HG03354 (cell line): ENCODE results near the gene WNT7A.
A peak's percentile ranks its signal among the peaks of the same experiment; 100 is the strongest.

Experiments
- ATAC-seq: cut with Tn5 transposase; IDR thresholded peaks from one replicate; pipeline ENCODE4 v1.9.1; 2021; ENCODE audit warnings: mild to moderate bottlenecking; ENCODE audit not compliant: unreplicated experiment, poor library complexity, severe bottlenecking

WNT7A gene

DNA sequence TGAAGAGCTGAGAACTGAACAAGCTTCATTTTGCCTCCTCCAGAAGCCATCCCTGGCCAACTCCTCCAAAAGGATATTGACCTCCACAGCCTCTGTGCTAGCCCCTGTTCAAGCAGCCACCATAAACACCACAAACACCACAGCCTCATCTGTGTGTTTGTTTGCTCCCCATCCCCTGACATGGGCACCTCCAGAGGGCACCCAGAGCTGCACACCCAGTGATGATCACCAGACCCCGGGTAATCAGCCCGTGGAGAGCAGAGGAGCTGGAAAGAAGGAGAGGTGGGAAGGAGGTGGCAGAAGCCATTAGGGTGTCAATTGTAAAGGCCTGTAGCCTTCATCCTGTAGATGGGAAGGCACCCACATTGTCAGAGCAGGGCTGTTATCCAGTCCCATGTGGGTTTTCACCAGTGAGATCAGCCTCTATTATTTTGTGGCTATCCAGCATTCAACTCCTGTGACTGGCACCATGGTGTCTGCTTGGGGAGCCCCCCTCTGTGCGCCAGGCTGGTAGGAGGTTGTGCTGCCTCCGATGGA lies 6.8 kb upstream of the WNT7A start:
- no peak for ATAC-seq

DNA sequence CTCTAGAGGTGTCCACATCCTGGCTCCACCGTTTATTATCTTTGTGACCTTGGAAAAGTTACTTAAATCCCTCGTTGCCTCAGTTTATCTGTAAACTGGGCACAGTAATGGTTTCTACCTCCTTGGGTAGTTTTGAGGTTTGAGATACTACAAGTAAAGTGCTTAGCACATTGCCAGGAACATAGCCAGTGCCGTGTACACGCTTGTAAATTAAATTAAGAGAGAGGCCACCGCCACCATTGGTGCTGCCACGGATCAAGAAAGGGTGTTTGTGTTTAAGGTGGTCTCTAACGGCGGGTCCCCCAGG lies 5.8 kb upstream of the WNT7A start:
- ATAC-seq, result no peak

- ATAC-seq, result peak; percentile 74
Measured at GRCh38 chr3:13884851-13885703, 5.2 kb upstream of the WNT7A start.

DNA sequence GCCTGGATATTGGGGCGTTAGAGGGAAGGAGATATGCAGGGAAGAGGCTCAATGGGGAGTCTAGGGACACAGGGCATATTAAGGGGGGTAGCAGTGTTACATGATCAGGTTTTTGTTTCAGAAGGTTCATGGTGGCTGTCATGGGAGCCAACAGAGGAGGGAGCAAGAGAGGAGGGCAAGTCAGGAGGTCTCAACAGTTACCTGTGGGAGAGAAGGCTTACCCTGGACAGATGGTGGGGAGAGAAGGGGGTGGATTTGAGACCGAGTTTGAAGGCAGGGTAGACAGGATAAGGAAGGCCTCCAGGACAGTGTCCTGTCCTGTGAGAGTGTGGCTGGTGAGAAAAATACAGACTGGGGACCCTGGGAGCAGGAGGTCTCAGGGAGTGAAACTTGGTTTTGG lies 3.8 kb upstream of the WNT7A start:
- no peak for ATAC-seq

DNA sequence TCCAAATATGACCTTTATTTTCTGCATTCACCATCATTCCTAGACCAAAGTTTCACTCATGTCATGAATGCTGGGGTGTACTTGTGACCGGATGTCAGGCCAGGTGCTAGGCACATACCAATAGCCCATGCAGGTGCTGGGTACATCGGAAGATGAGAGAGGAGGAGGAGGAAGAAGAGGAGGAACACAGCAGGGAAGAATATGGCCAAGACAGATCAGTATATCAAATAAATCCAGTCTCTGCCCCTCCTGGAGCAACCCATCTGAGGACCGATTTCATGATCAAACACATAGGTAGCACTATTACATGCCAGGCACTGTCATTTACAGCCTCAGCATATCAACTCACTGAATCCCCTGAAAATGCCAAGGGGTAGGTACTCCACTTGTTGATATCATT lies 3.0 kb upstream of the WNT7A start:
- ATAC-seq, result no peak

DNA sequence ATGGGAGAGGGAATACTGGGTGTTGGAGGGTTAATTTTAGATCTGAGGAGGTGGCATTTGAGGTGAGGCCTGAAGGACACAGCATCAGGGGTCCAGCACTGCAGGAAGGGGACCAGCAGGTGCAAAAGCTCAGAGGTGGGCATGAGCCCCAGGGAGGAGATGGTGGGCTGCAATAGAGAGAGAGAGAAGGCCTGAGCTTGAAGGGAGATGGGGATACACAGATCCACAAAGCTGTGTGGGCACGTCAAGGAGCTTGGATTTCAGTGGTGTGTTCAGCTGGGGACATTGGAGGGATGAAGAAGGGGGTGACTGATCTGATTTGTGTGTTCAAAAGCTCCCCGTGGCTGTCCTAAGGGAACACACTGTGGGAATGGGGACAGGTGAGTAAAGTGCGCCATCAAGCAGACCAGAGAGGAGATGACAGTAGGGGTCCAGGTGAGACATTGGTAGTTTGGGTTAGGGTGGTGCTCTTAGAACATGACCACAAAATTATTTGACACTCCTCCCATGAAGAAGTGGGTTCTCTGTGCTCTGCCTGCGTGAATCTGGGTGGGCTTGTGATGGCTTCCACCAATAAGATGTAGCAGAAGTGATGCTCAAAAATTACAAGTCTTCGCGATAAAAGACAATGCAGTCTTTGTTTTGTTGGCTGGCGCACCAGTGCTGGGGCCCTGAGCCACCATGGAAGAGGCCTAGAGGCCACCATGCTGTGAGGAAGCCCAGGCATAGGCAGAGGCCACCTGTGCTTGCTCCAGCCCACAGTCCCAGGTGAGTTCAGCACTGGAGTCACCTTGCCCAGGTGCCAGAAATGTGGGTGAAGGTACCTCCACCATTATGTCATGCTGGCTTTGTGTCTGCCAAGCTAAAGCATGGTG lies 1.9 kb upstream of the WNT7A start:
- no peak for ATAC-seq

GRCh38 chr3:13880811-13881156 lies 913 bp upstream of the WNT7A start:
- ATAC-seq, result no peak

DNA sequence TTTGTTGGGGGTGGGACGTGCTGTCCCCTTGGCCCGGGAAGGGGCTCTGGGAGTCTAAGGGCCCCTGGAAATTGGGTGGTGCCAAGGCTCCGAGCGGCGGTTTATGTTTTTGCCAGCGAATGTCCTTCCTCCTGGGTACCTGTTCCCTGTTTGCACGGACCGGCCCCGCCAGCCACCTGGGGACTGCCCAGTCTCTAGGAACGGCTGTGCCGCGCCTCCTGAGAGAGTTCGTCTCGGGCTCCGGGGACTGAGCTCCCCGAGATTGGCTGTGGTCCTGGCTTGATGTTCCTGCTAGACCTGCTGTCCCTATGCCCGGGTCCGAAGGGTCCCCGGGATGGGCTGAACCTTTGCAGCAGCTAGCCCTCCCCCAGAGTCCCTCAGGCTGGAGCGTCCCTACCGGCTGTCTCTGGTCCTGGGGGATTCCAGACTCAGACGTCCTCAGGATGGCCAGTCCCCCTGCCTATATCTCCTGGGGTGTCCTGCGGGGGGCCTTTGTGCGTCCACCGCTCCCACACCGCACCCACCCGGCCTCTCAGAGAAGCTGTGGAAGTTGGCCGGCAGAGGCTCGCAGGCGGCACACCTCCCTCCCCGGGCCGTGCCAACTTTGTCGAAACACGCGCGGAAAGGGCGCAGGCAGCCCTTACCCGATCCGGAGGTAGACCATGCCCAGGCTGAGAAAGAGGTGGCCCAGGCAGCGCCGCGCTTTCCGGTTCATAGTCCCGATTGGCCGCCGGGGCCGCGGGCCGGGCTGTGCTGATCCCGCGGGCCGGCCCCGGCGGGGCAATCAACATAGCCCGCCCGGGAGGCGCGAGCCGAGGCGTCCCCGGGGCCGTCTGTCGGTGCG lies 547 bp downstream of the WNT7A start:
- ATAC-seq, result no peak

DNA sequence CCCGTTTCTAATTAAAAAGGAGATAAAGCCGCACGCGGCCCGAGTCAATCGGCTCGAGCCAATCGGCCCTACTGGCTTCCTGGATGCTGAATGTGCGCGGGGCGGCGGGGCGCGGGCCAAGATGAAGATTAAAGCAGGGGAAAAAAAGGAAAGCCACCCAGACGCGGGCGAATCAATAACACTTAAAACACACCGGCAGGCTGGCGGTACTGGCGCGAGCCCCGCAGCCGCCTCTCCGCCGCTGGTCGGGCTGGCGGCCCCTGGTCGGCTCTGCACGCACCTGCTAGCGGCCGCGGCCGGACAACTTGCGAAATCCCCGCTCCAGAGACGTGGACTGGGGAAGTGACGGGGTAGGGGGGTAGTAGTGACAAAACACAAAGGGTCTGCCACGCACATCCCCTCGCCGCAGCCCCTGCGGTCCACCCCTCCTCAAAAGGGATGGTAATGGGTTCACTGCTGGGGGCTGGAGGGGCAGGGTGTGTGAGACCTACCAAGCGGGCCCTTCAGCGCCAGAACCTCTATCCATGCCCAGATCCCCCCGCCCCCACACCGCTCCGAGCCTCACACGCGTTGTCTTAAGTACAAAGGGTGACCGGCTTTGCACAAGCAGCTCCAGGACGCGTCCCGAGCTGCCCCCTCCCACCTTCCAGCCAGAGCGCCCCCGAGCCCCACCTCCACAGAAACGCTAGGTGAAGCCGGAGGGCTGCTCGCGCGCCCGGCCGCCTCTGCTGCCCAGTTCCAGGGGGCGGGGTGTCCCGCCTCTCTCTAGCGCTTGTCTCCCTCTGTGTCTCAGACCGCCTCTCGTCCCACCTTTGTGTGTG lies 1.4 kb downstream of the WNT7A start:
- no peak for ATAC-seq

DNA sequence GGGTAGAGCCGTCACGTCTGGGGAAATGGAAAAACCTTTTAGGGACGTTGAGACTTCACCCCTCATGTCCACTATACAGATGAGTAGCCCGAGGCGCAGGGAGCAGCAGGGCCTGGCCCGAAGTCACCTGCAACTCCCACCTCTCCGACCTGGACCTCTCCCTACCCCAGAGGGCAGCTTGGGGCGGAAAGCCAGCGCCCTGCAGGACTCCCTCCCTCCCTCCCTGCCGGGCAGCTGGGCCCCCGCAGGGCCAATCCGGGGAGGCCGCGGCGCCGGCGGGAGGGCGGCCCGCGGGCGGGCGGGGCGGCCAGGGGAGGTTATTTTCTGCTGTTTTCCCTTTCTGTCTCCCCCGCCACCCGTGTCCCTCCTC lies 2.0 kb downstream of the WNT7A start:
- no peak for ATAC-seq

GRCh38 chr3:13876451-13877100 lies 3.3 kb downstream of the WNT7A start:
- ATAC-seq, result no peak

- ATAC-seq, result no peak
Measured at GRCh38 chr3:13874891-13875290, 5.0 kb downstream of the WNT7A start.

- no peak for ATAC-seq
Measured at GRCh38 chr3:13873818-13874217, 6.1 kb downstream of the WNT7A start.

- ATAC-seq, result no peak
Measured at GRCh38 chr3:13872451-13872850, 7.4 kb downstream of the WNT7A start.

- ATAC-seq, result no peak
Measured at GRCh38 chr3:13871791-13872190, 8.1 kb downstream of the WNT7A start.

DNA sequence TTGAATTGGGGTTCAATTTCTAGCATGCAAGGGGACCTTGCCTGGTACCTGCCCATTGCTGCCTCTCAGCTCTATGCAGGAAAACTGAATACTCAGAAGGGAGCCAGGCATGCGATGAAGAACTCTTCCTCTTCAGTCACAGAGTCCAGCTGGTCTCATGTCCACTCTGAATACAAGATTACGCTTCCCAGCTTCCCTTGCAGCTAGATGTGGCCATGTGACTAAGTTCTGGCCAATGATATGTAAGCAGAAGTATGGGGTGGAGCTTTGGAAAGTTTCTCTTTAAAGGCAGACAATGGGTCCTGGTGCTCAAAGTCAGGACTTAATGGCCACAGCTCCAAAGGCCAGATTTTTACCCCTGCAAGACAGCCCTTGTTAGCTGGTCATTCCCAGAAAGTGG lies 9.0 kb downstream of the WNT7A start:
- ATAC-seq, result no peak

- no peak for ATAC-seq
Measured at GRCh38 chr3:13869761-13870343, 10.0 kb downstream of the WNT7A start.

GRCh38 chr3:13868844-13869724 lies 10.8 kb downstream of the WNT7A start:
- ATAC-seq, result no peak
